ENCODE measurements around the gene PTPRN2.
"Not testable (repeated sequence)": the region's sequence is repeated elsewhere in the genome, so short reads cannot be mapped to it uniquely, and the experiment has no call there.

PTPRN2 gene

DNA sequence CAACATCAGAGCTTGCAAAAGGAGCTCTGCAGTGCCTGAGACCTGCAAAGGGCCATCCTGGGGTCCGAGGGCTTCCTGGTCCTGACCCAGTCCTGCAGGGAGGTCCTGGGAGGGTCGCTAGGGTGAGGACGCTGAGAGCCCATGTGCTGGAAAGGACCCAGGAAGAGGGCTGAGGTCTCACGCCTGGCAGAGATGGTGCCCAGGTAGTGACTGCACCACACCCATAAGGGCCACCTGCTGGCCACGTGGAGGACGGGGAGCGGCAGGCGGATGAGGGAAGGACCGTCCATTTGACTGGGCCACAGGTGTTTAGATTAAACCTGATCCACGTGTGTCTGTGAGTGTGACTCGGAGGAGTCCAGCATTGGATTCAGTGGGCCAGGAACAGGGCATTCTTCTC, 858.1 kb downstream of the PTPRN2 start:
- DNase-seq: no peak

- no peak for DNase-seq
Observed at GRCh38 chr7:157727964-157728615, 859.5 kb downstream of the PTPRN2 start.

DNA sequence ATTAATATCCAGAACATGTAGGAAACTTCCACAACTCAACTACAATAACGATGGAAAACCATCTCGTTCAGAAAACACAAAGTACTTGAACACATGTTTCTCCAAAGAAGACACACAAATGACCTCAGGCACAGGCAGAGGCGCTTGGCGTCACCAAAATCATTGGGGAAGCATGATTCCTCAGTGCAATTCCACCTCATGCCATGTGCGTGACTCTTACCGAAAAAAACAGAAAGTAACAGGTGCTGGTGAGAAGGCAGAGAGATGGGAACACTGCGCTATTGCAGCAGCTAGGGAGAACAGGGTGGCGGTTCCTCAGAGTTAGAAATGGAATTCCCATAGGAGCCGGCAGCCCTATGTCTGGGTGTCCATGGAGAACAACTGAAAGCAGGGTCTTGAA, 860.9 kb downstream of the PTPRN2 start:
- DNase-seq: no peak

DNA sequence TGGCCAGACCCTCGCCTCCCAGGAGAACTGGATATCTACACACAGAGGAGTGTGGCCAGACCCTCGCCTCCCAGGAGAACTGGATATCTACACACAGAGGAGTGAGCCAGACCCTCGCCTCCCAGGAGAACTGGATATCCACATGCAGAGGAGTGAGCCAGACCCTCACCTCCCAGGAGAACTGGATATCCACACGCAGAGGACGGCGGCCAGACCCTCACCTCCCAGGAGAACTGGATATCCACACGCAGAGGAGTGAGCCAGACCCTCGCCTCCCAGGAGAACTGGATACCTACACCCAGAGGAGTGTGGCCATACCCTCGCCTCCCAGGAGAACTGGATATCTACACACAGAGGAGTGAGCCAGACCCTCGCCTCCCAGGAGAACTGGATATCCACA, 862.3 kb downstream of the PTPRN2 start:
- not testable (repeated sequence) for DNase-seq

DNA sequence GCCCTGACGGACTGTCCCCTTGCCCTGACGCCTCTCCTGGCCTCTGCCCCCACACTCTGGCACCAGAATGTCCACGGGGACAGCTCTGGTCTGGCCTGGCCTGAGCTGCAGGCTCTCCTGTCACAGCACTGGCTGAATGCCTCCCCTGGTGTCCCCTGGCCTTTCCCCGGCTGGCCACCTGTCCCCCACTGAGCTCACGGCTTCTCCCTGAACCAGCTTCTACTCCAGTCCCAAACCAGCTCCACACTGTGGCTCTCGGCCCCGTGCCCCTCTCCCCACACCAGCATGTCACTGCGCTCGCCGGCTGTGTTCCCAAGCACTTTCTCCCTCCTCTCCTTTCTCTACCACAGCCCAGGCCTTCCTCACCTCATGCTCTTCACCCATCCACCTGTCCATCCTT, 864.4 kb downstream of the PTPRN2 start:
- DNase-seq: no peak

- no peak for DNase-seq
Observed at GRCh38 chr7:157722137-157723060, 865.2 kb downstream of the PTPRN2 start.

GRCh38 chr7:157721468-157722136, 866.0 kb downstream of the PTPRN2 start:
- no peak for DNase-seq

- DNase-seq: no peak
Observed at GRCh38 chr7:157719705-157720655, 867.6 kb downstream of the PTPRN2 start.

GRCh38 chr7:157719008-157719682, 868.5 kb downstream of the PTPRN2 start:
- DNase-seq: no peak

- no peak for DNase-seq
Observed at GRCh38 chr7:157718303-157719007, 869.2 kb downstream of the PTPRN2 start.

- no peak for DNase-seq
Observed at GRCh38 chr7:157717211-157718174, 870.1 kb downstream of the PTPRN2 start.

DNA sequence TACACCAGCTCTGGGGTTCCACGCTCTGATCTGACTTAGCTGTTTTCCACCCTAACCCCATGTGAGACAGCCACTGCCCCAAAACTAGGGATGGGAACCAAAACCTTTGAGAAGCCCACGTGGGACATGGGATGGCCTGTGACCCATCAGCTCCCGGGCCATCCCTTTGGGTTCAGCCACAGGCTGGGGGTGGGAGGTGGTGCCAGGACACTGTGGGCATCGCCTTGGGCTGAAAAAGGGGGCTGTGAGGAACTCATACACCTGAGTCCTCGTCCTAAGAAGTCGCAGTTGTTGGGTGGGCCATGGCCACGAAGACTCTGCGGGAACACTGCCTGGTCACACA, 871.7 kb downstream of the PTPRN2 start:
- no peak for DNase-seq

- DNase-seq: no peak
Observed at GRCh38 chr7:157715071-157715937, 872.3 kb downstream of the PTPRN2 start.

GRCh38 chr7:157714166-157715070, 873.2 kb downstream of the PTPRN2 start:
- no peak for DNase-seq

DNA sequence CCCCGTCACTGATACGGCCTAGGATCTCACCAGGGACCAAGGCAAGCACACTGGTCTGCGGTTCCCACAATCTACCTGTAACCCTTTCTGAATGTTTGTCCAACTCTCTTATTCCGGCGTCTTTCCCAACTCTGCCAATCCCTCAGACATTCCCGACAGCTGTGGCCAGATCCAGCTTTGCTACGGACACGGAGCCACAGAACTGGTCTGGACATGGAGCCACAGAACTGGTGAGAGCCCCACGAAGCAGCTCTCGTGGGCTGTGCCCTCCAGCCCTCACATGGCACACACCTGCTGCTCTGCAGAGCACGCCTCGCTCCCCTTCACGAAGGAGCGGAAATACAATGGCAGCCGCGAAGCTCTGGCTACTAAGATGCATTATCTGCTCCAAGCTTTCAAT, 874.0 kb downstream of the PTPRN2 start:
- DNase-seq: no peak

- no peak for DNase-seq
Observed at GRCh38 chr7:157712666-157713235, 874.9 kb downstream of the PTPRN2 start.

- DNase-seq: no peak
Observed at GRCh38 chr7:157711353-157711888, 876.2 kb downstream of the PTPRN2 start.
